ENCODE data around the gene TNIK.

DNA sequence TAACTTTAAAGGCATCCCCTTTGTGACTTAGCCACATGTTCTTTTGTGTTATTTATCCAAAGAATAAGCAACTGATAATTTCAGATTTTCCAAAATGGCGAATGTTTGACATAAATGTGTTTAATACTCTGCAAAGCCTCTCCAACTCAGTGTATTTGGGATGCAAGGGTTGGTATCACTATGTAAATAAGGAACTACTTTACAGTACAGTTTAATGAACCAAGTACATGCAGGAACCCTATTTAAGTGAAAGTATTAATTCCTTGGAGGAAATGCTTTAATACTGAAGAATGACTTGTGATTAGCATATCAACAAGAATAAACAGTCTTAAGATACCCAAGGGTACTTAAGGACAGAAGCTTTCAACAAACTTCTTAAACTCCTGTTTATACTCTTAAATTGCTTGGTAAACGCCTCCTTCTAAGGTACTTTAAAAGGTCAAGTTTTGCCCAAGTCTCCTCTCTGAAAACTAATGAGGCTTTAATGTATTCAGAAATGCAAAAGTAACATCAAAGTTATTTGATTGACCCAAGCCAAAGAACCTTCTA is 107.7 kb downstream of the TNIK start:
- TF ChIP-seq CTCF (conservative IDR thresholded peaks at IDR 0.05; ENCODE audit: low read depth, low read length) (no peak), EZH2phosphoT487 (IDR thresholded peaks at IDR 0.05; ENCODE audit: borderline replicate concordance, low read length) (no peak), EZH2 (IDR thresholded peaks at IDR 0.05; ENCODE audit: low read length, unreplicated experiment) (no peak)
